NCI-H1092 (cell line): ENCODE data around the gene MAD1L1.
"Not testable (repeated sequence)": the region's sequence is repeated elsewhere in the genome, so short reads cannot be mapped to it uniquely, and the experiment has no call there.

Source experiments
- DNase-seq: peaks from one replicate; lab custom pipeline; 2025; lab: John Stamatoyannopoulos, UW

The MAD1L1 gene

GRCh38 chr7:1940402-1940786 is 292.4 kb downstream of the MAD1L1 start:
- no peak for DNase-seq

- no peak for DNase-seq
These were observed 293.0 kb downstream of the MAD1L1 start for GRCh38 chr7:1939434-1940401.

GRCh38 chr7:1938788-1939433 is 293.8 kb downstream of the MAD1L1 start:
- DNase-seq: no peak

- DNase-seq: no peak
These were observed 295.5 kb downstream of the MAD1L1 start for GRCh38 chr7:1937252-1937605.

GRCh38 chr7:1936531-1937251 is 296.1 kb downstream of the MAD1L1 start:
- no peak for DNase-seq

GRCh38 chr7:1936006-1936310 is 296.8 kb downstream of the MAD1L1 start:
- no peak for DNase-seq

GRCh38 chr7:1935176-1936005 is 297.4 kb downstream of the MAD1L1 start:
- DNase-seq: no peak

- no peak for DNase-seq
These were observed 298.0 kb downstream of the MAD1L1 start for GRCh38 chr7:1934756-1935155.

GRCh38 chr7:1934017-1934416 is 298.7 kb downstream of the MAD1L1 start:
- DNase-seq: no peak

- peak; percentile 90 for DNase-seq
These were observed 299.5 kb downstream of the MAD1L1 start for GRCh38 chr7:1933066-1933750.

GRCh38 chr7:1931951-1932270 is 300.8 kb downstream of the MAD1L1 start:
- no peak for DNase-seq

- DNase-seq: peak; percentile 24
These were observed 301.3 kb downstream of the MAD1L1 start for GRCh38 chr7:1931256-1931950.

- DNase-seq: no peak
These were observed 302.2 kb downstream of the MAD1L1 start for GRCh38 chr7:1930381-1931065.

GRCh38 chr7:1929349-1929925 is 303.3 kb downstream of the MAD1L1 start:
- not testable (repeated sequence) for DNase-seq

- no peak for DNase-seq
These were observed 303.9 kb downstream of the MAD1L1 start for GRCh38 chr7:1928645-1929348.

- no peak for DNase-seq
These were observed 304.7 kb downstream of the MAD1L1 start for GRCh38 chr7:1927937-1928644.

- DNase-seq: no peak
These were observed 305.8 kb downstream of the MAD1L1 start for GRCh38 chr7:1926908-1927306.
